Femur (tissue), 1 donor: ENCODE data around the gene TMEM215.
A peak's percentile ranks its signal among the peaks of the same experiment; 100 is the strongest.
"Not testable (repeated sequence)": the region's sequence is repeated elsewhere in the genome, so short reads cannot be mapped to it uniquely, and the experiment has no call there.

ENCODE experiments used
- DNase-seq: peaks from one replicate; pipeline ENCODE4 v3.0.0-alpha.2; 2017

The TMEM215 gene, protein sequence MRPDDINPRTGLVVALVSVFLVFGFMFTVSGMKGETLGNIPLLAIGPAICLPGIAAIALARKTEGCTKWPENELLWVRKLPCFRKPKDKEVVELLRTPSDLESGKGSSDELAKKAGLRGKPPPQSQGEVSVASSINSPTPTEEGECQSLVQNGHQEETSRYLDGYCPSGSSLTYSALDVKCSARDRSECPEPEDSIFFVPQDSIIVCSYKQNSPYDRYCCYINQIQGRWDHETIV

DNA sequence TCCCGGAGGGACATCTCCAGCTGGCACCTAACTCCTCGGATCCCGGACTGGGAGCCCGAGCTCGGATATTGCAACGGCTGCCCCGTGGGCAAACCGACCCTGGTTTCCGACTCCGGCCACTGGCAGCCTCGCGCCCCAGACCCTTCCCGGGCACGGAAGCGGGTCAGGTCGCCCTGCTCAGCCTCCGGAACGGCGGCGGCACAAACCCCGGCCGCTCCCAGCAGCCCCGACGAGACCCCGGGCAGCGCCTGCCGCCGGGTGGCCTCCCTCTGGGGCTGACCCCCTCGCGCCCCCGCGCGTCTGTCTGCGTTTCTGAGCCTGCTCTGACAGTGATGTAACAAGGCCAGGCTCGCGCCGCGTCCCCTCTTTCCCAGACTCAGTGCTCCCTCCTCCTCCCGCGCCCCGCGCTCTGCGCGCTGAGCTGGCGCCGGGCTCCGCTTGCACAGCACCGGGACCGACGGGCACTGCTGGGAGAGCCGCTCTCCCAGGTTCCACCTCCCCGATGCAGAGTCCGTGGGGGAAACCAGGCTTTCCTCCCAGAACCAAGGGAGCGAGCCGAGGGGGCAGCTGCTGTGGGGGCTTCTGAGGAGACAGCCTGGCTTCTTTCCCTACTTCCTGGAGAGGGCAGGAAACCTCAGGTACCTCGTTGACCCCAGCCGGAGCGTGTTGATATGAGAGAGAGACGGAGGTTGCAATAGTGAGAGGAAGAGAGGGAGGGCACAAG is at the start of gene TMEM215:
Gene TMEM215 (plus strand): TSS at position 373 of the 724 bp plus-strand sequence. CDS start 644 bp downstream, outside the sequence.
- DNase-seq = peak; percentile 38

DNA sequence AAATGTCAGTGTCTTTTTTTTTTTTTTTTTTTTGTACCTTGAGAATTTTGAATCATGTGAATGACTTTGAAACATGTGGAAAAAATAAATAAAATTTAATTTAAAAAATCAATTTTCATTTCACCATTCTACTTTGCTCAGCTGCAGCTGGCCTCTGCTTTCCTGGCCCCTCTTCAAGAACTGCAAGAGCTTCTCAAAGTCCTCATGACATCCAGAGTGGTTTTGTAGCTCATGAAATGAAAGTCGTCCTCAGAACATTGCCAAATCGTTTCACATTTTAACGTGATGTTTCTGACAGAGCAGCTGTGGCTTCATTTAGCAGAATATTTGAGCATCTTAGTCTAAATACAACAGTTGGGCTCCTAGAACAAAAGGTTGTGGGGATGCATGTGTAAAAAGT is 47.9 kb upstream of the TMEM215 start:
- peak; percentile 25 for DNase-seq

DNA sequence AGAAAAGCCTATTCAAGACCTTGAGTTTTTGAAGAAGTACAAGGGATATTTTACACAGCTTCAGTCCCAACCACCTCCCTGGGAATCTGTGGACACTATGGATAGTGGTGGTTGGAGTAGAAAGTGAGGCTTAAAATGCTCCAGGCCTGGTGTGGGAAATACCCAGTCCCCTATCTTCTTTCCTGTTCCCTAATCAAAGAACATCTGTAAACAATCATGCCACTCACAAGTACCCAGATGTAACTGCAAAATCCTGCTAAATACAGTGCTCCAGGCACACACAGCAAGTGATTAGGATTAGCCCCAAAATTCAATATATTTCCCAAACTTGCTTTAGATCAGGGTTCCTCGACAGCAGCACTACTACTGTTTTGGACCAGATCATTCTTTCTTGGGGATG is 46.0 kb upstream of the TMEM215 start:
- no peak for DNase-seq

DNA sequence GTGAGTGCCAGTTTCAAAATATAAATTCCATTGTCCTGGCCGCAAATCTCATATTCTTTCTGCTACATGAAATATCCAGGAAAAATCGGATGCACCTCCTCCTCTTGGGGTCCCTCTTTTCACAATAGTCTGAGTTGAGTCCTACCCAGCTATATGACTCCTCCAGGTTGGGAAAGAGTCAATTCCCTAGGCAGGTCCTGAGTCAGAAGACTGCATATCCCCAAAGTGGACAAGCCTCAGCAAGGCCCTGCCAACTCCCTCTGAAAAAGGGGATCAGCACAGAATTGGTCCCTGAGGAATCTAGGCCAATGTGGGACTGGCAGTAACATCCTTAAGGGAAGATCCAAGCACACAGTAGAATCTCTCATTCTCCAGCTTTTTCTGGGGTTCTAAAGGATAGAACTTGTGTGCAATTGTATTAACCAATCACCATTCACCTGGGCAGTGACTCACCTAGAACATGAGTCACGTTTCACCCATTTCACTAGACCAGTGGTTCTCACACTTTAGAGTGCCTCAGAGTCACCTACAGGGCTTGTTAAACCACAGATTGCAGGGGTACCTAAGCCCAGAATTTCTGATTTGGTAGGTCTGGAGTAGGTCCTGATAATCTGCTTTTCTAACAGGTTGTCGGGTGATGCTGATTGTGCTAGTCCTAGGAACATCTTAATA is 44.7 kb upstream of the TMEM215 start:
- DNase-seq = no peak

DNA sequence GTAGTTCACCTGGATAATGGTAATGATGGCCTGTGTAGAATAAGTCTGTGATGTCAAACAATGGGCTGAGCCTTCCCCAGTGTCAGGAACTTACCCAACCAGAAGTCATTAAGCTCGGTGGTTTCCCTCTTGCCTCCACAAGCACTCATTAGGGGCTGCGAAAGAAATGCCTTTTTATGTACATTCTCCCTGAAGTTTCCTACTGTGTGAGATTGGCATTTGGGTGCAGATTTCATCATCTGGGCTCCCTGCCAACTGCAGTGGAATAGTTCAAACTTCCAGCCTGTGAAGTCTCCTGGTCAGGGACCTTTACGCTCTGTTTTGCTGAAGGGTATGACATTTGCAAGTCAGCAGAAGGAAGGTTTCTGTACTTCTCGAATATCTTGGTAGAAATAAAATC is 41.6 kb upstream of the TMEM215 start:
- no peak for DNase-seq

DNA sequence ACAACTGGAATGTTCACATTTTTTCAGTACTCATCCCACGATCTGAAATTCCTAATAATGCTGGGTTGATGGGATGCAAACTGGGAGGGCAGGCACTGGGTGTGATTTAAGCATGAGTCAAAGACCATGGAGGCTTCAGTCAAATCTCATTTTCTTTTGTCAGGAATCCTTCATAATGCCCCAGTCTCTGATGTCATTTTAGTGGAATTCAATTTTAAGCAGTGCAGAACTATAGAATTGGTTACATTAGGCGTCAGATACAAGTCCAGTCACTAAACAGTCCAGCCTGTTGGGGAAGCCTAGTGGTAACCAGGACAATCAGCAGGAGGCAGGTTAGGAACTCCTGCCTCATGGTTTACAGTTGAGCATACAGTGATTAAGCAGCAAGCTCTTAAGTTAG is 41.0 kb upstream of the TMEM215 start:
- no peak for DNase-seq

DNA sequence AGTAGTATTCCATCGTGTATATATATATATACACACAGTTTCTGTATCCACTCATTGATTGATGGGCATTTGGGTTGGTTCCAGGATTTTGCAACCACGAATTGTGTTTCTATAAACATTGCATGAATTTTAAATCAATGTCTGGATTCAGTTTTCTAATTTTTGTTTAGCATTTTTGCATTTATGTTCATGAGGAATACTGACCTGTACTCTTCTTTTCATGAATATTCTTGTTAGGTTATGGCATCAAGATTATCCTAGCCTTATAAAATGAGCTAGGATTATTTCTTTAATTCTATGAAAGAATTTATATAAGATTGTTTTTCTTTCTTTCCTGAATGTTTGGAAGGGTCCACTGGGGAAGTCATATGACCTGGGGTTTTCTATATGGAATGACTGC is 35.3 kb upstream of the TMEM215 start:
- DNase-seq = no peak

DNA sequence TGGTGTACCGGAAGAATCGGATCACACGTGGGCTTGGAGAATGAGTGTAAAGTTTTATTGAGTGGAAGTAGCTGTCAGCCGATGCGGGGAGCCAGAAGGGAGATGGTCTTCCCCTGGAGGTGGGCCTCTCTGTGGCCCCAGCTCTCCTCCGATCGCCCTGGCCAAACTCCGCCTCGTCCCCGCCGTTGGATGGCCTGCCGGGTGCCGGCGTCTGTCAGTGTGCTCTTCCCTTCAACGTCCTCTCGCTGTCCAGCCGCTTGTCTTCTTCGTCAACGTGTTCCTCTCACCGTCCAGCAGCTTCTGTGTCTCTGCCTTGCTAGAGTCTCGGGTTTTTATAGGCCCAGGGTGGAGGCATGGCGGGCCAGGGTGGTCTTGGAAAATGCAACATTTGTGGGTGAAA is 27.6 kb upstream of the TMEM215 start:
- no peak for DNase-seq

DNA sequence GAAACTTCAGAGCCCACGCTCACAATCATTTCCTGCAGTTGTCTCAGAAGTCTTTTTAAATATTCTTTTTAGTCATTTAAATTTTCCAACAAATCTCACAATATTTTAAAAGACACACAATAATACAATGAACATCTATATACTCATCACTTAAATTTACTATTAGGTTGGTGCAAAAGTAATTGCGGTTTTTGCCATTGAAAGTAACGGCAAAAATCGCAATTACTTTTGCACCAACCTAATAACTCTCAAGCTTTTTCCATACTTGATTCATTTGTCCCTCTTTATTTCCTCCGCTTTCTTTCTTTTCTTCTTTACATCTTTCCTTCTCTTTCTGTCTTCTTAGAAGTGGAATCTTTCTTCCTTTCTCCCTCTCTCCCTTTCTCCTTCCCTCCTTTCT is 19.2 kb upstream of the TMEM215 start:
- no peak for DNase-seq

DNA sequence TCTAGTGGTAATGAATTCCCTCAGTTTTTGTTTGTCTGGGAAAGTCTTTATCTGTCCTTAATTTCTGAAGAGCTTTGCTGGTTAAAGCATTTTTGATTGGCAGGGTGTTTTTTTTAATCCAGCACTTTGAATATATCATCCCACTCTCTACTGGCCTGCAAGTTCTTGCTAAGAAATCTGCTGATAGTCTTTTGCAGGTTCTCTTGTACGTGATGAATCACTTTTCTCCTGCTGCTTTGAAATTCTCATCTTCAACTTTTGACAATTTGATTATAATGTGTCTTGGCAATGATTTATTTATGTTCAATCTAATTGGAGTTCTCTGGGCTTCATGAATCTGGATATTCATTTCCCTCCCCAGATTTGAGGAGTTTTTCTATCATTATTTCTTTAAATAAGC is 8.1 kb upstream of the TMEM215 start:
- no peak for DNase-seq

DNA sequence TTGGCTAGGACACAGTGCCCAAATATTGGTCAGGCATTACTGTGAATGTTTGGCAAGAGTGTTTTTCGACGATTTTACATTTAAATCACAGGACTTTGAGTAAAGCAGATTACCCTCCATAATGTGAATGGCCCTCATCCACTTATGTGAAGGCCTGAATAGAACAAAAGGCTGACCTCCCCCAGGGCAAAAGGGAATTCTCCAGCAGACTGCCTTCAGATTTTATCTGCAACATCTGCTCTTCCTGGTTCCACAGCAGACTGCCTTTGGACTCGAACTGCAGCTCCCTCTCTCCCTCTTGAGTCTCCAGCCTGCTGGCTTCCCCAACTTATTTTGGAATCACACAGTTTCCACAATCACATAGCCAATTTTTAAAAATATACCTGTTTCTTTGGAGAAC is 7.1 kb upstream of the TMEM215 start:
- DNase-seq = no peak

DNA sequence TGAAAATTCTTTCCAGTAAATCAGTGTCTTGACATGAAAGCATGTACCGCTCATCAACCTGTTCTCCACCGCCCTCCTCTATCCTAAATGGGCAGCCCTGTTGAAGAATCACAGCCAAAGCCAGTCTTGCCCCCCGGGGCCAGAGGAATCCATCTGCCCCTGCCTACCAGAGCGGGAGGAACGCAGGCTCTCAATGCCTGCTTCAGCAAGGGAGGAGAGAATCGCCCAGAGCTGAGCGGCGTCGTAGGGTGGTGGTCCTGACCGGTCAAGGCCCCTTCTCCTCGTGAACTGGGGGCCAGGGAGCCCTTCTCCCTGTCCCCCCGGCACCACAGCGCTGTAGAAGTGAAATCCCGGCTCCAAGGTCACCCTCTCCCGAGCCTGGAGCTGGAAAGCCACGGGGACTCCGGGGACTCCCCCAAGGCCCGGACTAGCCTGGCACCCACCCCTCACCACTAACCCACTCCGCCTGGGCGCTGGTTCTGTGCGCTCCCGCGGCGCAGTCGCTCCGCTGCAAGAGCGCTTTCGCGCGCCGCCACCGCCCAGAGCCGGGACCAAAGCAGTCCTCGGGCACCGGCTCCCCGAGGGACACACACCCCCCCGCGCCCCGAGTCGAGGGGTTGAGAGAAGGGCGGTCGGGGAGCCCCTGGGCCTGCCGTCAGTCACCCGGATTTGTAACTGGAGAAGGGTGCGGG is 718 bp upstream of the TMEM215 start:
- DNase-seq = no peak

DNA sequence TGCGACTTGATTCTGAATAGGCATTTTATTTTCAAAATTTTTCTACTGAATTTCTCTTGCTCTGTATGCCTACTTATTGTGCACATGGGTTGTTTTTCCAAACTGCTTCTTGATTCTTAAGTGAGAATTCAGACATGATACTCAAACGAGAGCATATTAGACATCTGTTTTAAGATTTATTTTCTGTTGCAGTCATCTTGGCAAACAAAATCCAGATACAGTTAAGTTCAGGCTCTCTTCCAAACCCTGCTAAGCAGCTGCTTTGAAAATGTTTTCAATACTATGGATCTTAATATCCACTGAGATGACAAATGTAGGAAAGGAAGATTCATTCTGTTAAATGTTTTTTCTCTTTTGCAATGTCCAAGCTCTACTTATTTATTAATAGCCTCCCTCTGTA is 4.5 kb downstream of the TMEM215 start:
- no peak for DNase-seq

DNA sequence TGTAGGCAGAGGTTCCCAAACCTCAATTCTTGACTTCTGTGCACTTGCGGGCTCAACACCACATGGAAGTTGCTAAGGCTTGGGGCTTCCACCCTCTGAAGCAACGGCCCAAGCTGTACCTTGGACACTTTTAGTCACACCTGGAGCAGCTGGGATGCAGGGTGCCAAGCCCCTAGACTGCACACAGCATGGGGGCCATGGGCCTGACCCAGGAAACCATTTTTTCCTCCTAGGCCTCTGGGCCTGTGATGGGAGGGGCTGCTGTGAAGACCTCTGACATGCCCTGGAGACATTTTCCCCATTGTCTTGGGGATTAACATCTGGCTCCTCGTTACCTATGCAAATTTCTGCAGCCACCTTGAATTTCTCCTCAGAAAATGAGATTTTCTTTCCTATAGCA is 12.7 kb downstream of the TMEM215 start:
- not testable (repeated sequence) for DNase-seq

DNA sequence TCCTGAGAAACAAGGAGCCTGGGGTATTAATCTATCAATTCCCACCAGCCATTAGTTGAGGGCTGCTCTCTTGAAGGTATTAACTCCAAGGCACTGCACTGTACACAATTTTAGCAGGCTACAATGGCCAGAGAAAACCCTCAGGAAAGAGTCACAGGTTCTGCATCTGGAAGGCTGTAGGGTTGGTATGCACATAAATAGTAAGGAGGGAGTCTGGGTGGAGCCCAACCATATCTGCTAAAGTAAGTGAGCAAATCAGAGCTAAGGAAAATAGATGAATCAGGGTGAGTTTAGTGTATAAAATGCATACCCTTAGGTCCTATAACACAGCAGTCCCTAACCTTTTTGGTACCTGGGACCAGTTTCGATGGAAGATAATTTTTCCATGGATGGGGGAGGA is 18.2 kb downstream of the TMEM215 start:
- DNase-seq = no peak

DNA sequence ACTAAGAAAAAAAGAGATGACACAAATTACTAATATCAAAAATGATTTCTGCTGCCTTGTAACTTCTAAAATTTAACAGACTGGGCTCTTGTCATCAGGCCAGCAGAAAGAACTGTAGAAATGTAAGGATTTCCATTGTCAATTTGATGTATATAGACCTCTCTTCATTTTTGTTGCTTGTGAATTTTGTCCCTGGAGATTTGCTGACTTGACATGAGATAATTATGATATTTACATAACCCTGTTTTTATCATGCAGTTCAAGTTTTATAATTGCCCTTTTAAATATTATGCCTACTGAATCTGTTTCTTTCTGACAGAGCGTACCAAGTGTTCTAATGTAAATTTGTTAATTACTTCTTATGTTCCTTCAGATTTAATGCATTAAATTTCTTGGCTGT is 23.9 kb downstream of the TMEM215 start:
- no peak for DNase-seq

DNA sequence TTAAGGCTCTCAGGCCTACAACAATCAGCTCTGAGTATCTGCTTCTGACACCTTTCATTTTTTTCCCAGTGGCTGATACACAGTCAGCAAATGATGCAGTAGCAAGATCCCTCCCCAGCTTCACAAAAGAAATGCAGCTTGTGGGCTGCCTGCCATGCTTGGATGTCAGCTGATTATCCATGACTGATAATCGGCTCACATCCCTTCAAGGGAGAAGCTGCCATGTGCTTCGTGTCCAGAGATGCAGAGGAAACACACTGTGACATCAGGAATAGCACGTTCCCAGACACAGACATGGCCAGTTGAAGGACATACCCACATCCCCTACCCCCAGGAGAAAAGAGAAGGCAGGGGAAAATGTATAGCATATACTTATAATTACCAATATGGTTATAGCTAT is 27.9 kb downstream of the TMEM215 start:
- DNase-seq = peak; percentile 34

DNA sequence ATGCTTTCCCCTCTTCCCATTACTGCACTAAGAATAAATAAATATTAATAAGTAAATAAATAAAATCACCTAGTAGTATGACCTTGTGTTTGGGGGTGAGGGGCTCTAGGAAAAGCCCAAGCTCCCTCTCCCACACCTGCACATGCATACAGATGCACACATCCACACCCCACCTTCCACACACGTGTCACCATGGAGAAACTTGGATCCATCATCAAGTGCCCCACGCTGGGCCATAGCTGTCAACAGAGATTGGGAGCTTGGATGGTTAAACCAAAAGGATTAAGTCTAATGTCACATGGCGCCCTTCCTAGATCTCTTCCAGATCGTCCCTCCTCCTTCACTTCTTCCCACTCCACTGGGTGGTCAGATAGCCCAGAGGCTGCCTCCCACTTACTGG is 37.0 kb downstream of the TMEM215 start:
- DNase-seq = no peak

DNA sequence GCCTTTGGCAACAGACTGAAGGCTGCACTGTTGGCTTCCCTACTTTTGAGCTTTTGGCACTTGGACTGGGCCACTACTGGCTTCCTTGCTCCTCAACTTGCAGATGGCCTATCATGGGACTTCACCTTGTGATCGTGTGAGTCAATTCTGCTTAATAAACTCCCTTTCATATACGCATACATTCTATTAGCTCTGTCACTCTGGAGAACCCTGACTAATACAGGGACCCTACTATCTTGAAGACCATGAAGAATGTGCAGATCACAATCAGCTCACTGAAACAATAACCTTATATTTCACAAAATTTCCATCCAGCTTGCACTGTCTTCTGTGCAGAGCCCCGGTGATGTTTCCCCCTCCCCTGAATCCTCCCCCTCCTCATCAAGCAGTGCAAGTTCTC is 39.8 kb downstream of the TMEM215 start:
- no peak for DNase-seq

DNA sequence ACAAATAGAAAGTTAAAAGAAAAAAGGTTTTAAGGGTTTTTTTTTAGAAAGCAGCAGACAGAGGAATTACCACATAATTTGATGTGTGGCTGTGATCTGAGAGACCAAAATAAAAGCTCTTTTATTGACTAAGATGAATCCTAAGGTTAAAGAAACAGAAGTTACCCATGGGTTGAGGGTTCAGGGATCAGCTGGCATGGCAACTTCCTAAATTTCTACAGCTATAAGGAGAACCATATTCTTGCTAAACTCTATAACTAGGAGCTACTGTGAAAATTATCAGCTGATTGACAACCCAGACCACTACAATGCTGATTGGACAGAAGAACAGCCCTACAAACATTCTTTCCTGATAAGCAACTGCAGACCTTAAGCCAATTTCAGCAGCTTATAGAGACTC is 40.2 kb downstream of the TMEM215 start:
- no peak for DNase-seq

DNA sequence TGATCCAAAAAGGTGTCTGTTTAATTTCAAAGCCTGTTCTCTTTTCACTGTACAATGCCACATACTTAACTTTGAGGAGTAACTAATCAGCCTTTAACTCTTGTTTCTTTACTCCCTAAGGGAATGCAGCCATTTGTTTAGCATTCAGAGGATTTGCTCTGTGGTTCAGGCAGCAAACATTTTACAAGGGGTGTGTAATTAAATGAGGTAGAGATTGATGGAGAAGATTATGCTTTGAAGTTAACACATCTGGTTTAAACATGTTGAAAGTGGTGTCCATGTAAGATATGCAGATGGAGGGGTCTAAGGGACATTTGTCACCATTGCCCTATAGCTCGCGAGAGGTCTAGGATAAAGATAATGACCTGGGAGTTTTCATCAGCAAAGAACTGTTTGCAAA is 41.9 kb downstream of the TMEM215 start:
- DNase-seq = no peak

DNA sequence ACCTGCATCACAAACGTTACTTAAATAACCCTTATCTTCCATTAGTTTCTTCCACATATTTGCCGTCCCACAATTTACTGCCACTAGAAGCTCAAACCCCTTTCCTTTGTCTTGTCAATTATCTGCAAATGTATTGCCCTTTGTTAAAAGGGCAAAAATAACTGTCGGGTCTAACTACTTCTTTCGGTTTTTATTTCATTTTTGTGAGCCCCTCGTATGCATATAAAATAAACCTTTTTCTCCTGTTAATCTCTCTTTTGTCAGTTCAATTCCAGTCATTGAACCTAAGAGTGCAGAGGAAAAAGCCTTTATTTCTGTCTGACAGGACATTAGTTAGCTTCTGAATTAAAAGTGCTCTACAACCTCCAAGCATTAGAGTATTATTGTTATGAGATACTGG is 45.5 kb downstream of the TMEM215 start:
- DNase-seq = no peak

DNA sequence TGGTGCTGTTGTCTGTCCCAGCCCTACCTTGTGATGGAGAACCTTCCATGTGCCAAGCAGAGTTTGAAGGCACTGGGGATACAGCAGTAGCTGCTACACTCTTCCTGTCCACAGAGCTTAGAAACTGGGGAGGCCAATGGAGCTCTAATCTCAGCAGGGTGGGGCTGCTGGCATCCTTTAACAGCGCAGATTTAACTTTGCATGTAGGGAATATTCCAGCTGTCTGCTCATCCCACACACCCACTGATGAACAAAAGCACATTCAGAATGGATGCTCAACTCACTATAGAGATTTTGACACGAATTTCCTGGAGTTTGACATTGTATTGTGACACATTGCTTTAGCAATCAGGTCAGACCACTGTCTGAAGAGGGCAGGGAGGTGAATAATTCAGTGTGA is 49.0 kb downstream of the TMEM215 start:
- DNase-seq = no peak
